NCI-H446 (cell line): ENCODE measurements around the gene NAGPA.
A peak's percentile ranks its signal among the peaks of the same experiment; 100 is the strongest.

Source experiments
- DNase-seq, 2 experiments: peaks; one replicate each; lab custom pipeline; 2025; lab: John Stamatoyannopoulos, UW

NAGPA gene

GRCh38 chr16:5027575-5028235, 6.0 kb downstream of the NAGPA start:
- DNase-seq = no peak

- DNase-seq = no peak
These were observed 6.6 kb downstream of the NAGPA start for GRCh38 chr16:5027086-5027485.

GRCh38 chr16:5026664-5027063, 7.1 kb downstream of the NAGPA start:
- DNase-seq = no peak

GRCh38 chr16:5025171-5025632, 8.5 kb downstream of the NAGPA start:
- peak in 1 of 2 experiments; percentile 15 for DNase-seq

GRCh38 chr16:5024632-5025031, 9.1 kb downstream of the NAGPA start:
- no peak for DNase-seq

GRCh38 chr16:5022521-5022920, 11.2 kb downstream of the NAGPA start:
- DNase-seq = no peak

GRCh38 chr16:5020551-5020950, 13.2 kb downstream of the NAGPA start:
- no peak for DNase-seq

- DNase-seq = no peak
These were observed 14.0 kb downstream of the NAGPA start for GRCh38 chr16:5019775-5020174.

GRCh38 chr16:5018793-5019192, 14.9 kb downstream of the NAGPA start:
- no peak for DNase-seq

- no peak for DNase-seq
These were observed 16.1 kb downstream of the NAGPA start for GRCh38 chr16:5017678-5017969.

- DNase-seq = no peak
These were observed 16.6 kb downstream of the NAGPA start for GRCh38 chr16:5016967-5017677.

- no peak for DNase-seq
These were observed 17.8 kb downstream of the NAGPA start for GRCh38 chr16:5015887-5016286.

- DNase-seq = peak in 1 of 2 experiments; percentile 11
These were observed 18.4 kb downstream of the NAGPA start for GRCh38 chr16:5015351-5015750.

GRCh38 chr16:5012887-5013286, 20.8 kb downstream of the NAGPA start:
- DNase-seq = no peak

- no peak for DNase-seq
These were observed 22.1 kb downstream of the NAGPA start for GRCh38 chr16:5011637-5012036.

- DNase-seq = no peak
These were observed 23.0 kb downstream of the NAGPA start for GRCh38 chr16:5010576-5011329.

GRCh38 chr16:5008311-5008731, 25.4 kb downstream of the NAGPA start:
- no peak for DNase-seq

GRCh38 chr16:5007256-5007655, 26.5 kb downstream of the NAGPA start:
- DNase-seq = no peak

- DNase-seq = no peak
These were observed 27.2 kb downstream of the NAGPA start for GRCh38 chr16:5006348-5007193.

- DNase-seq = no peak
These were observed 27.8 kb downstream of the NAGPA start for GRCh38 chr16:5005916-5006315.

GRCh38 chr16:5004311-5004710, 29.4 kb downstream of the NAGPA start:
- no peak for DNase-seq

GRCh38 chr16:5003828-5004227, 29.9 kb downstream of the NAGPA start:
- DNase-seq = no peak
